GM12864 (cell line): ENCODE data around the gene POU5F2.

ENCODE experiments used
- DNase-seq: peaks from one replicate; pipeline ENCODE4 v3.0.0-alpha.2; 2011; ENCODE audit warnings: low read depth
- H3K4me3 ChIP-seq: 2 replicates; pipeline ENCODE4 v1.5.1; 2011; ENCODE audit warnings: mild to moderate bottlenecking, low read depth, low read length, control low read depth
- CTCF ChIP-seq: IDR thresholded peaks from 2 replicates; pipeline ENCODE4 v1.5.1; 2011; ENCODE audit warnings: low read depth, mild to moderate bottlenecking, moderate library complexity, low read length, control low read depth, inconsistent platforms; ENCODE audit errors: missing control alignments

POU5F2 gene

GRCh38 chr5:93726595-93726994 lies 14.8 kb downstream of the POU5F2 start:
- H3K4me3 ChIP-seq, result no peak overlapping the region
- TF ChIP-seq CTCF, result no peak
- no peak for DNase-seq

GRCh38 chr5:93724791-93725190 lies 16.6 kb downstream of the POU5F2 start:
- TF ChIP-seq CTCF, result no peak
- no peak overlapping the region for H3K4me3 ChIP-seq
- DNase-seq, result no peak

GRCh38 chr5:93723681-93724080 lies 17.7 kb downstream of the POU5F2 start:
- no peak overlapping the region for H3K4me3 ChIP-seq
- no peak for DNase-seq
- TF ChIP-seq CTCF, result no peak

GRCh38 chr5:93723005-93723404 lies 18.4 kb downstream of the POU5F2 start:
- no peak for DNase-seq
- no peak for TF ChIP-seq CTCF

GRCh38 chr5:93722588-93722987 lies 18.8 kb downstream of the POU5F2 start:
- TF ChIP-seq CTCF, result no peak
- no peak overlapping the region for H3K4me3 ChIP-seq
- DNase-seq, result no peak

More at GRCh38 chr5:93723005-93723404, 18.4 kb downstream of the POU5F2 start:
- no peak overlapping the region for H3K4me3 ChIP-seq

- H3K4me3 ChIP-seq, result no peak overlapping the region
- TF ChIP-seq CTCF, result no peak
- no peak for DNase-seq
These were observed 19.9 kb downstream of the POU5F2 start for GRCh38 chr5:93721511-93721910.

GRCh38 chr5:93721071-93721470 lies 20.3 kb downstream of the POU5F2 start:
- DNase-seq, result no peak
- no peak for TF ChIP-seq CTCF
- H3K4me3 ChIP-seq, result no peak overlapping the region
